ENCODE data around the gene MPHOSPH9.

GRCh38 chr12:123269395-123269892 is 36.5 kb upstream of the MPHOSPH9 start:
- TF ChIP-seq ZNF274 (IDR thresholded peaks at IDR 0.05; ENCODE audit: low read depth, low read length): no peak
- no peak for TF ChIP-seq YY1 (IDR thresholded peaks at IDR 0.05; ENCODE audit: insufficient read depth, insufficient read length)
